GM19193 (cell line): ENCODE data around the gene PDSS2.

Experiments used
- POLR2A ChIP-seq: IDR thresholded peaks from 4 replicates; pipeline ENCODE4 v1.6.1; 2011; ENCODE audit not compliant: insufficient read depth, insufficient read length; ENCODE audit errors: extremely low read depth

Gene PDSS2

GRCh38 chr6:107215334-107215733 lies 244.0 kb downstream of the PDSS2 start:
- no peak for TF ChIP-seq POLR2A

GRCh38 chr6:107214655-107215054 lies 244.7 kb downstream of the PDSS2 start:
- no peak for TF ChIP-seq POLR2A

- TF ChIP-seq POLR2A: no peak
Observed at GRCh38 chr6:107209406-107210305, 249.7 kb downstream of the PDSS2 start.

GRCh38 chr6:107207251-107207873 lies 252.0 kb downstream of the PDSS2 start:
- no peak for TF ChIP-seq POLR2A

- TF ChIP-seq POLR2A: no peak
Observed at GRCh38 chr6:107205058-107205998, 254.0 kb downstream of the PDSS2 start.

- no peak for TF ChIP-seq POLR2A
Observed at GRCh38 chr6:107202876-107203468, 256.4 kb downstream of the PDSS2 start.

- no peak for TF ChIP-seq POLR2A
Observed at GRCh38 chr6:107198631-107199416, 260.5 kb downstream of the PDSS2 start.

GRCh38 chr6:107196152-107196551 lies 263.2 kb downstream of the PDSS2 start:
- TF ChIP-seq POLR2A: no peak

GRCh38 chr6:107192830-107193229 lies 266.5 kb downstream of the PDSS2 start:
- TF ChIP-seq POLR2A: no peak

GRCh38 chr6:107187630-107188029 lies 271.7 kb downstream of the PDSS2 start:
- TF ChIP-seq POLR2A: no peak

- TF ChIP-seq POLR2A: no peak
Observed at GRCh38 chr6:107186047-107186446, 273.3 kb downstream of the PDSS2 start.

- no peak for TF ChIP-seq POLR2A
Observed at GRCh38 chr6:107185391-107185970, 273.9 kb downstream of the PDSS2 start.

GRCh38 chr6:107184435-107184834 lies 274.9 kb downstream of the PDSS2 start:
- no peak for TF ChIP-seq POLR2A
